NB4 (cell line): Measurements from ENCODE around the gene VAV3.

Experiments
- DNase-seq: peaks from one replicate; pipeline ENCODE4 v3.0.0; 2010; ENCODE audit warnings: low read depth
- H3K4me3 ChIP-seq: one replicate; pipeline ENCODE4 v1.5.1; 2011; ENCODE audit warnings: mild to moderate bottlenecking, low read depth, low read length, moderate library complexity
- MYC ChIP-seq: IDR thresholded peaks from 2 replicates; pipeline ENCODE4 v1.6.1; 2011; ENCODE audit warnings: low read depth, low read length
- POLR2A ChIP-seq: IDR thresholded peaks from 2 replicates; pipeline ENCODE4 v1.6.1; 2011; ENCODE audit warnings: mild to moderate bottlenecking; ENCODE audit not compliant: insufficient read length; ENCODE audit errors: extremely low read depth
- TF ChIP-seq, protein P1 (sequence below): IDR thresholded peaks from 2 replicates; pipeline ENCODE4 v1.6.1; 2011; ENCODE audit warnings: low read depth, low read length
- TF ChIP-seq, protein P2 (sequence below): IDR thresholded peaks from one replicate; pipeline ENCODE4 v1.5.1; 2012; ENCODE audit warnings: low read depth, low read length

Gene VAV3

DNA sequence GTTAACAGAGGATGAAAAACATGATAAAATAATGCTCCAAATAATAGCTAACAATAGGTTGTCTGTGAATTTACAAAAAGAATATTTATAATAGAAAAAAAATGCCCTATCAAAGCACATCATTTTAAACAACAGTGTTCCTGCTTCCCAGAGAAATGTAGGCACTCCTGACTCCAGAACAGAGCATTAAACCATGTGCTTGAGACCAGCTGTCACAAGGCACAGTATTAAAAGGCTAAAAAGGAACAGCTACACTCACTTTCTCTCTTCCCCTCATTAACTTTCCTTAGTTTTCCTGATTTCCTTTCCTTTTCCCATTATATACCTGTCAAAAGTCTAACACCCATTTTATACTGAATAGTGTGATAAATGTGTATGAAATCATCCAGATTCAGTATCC is 10.9 kb downstream of the VAV3 start:
- no peak for DNase-seq
- H3K4me3 ChIP-seq, result no peak overlapping the region
- TF ChIP-seq, protein P1, sequence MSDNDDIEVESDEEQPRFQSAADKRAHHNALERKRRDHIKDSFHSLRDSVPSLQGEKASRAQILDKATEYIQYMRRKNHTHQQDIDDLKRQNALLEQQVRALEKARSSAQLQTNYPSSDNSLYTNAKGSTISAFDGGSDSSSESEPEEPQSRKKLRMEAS, result no peak
- TF ChIP-seq POLR2A, result no peak
- TF ChIP-seq MYC, result no peak
- TF ChIP-seq, protein P2, sequence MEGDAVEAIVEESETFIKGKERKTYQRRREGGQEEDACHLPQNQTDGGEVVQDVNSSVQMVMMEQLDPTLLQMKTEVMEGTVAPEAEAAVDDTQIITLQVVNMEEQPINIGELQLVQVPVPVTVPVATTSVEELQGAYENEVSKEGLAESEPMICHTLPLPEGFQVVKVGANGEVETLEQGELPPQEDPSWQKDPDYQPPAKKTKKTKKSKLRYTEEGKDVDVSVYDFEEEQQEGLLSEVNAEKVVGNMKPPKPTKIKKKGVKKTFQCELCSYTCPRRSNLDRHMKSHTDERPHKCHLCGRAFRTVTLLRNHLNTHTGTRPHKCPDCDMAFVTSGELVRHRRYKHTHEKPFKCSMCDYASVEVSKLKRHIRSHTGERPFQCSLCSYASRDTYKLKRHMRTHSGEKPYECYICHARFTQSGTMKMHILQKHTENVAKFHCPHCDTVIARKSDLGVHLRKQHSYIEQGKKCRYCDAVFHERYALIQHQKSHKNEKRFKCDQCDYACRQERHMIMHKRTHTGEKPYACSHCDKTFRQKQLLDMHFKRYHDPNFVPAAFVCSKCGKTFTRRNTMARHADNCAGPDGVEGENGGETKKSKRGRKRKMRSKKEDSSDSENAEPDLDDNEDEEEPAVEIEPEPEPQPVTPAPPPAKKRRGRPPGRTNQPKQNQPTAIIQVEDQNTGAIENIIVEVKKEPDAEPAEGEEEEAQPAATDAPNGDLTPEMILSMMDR, result no peak

DNA sequence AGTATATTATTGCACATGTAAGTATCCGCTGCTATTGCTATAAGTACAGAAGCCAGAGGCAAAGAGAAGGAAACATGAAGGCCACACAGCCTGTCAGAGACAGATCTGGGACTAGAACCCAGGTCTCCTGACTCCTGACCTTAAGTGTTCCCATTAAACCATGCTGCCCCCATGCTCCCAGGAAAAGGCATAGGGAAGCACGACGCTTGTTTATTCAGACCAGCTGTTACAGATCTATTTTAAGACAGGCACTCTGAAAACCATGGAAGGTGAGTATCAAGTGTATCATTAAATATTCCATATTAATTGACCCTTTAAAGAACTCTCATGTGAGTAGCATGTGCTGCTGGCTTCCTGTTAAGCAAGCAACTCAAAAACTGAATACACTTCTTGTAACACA is 11.4 kb downstream of the VAV3 start:
- TF ChIP-seq POLR2A (no peak), MYC (no peak)
- TF ChIP-seq, protein P2, result no peak
- TF ChIP-seq, protein P1, result no peak
- H3K4me3 ChIP-seq, result no peak overlapping the region
- no peak for DNase-seq

DNA sequence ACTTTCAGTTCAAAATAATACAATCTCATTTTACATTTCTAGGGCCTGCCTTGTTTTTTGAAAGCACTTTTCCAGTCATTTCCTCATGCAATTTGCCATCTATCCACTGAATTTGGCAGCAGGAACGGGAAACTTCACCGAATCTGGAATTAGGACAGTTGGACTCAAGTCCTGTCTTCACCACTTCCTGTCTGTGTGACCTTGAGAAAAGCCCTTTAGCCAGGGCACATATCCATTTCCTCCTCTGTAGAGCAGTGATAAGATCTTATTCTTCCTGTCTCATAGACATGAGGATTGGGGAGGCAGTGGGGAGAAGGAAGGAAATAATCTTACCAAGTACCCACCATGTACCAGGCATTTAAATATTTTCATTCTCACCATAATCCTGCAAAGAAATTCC is 12.0 kb downstream of the VAV3 start:
- no peak overlapping the region for H3K4me3 ChIP-seq
- TF ChIP-seq, protein P1, result no peak
- TF ChIP-seq POLR2A (no peak), MYC (no peak)
- TF ChIP-seq, protein P2, result no peak
- peak; percentile 74 for DNase-seq

DNA sequence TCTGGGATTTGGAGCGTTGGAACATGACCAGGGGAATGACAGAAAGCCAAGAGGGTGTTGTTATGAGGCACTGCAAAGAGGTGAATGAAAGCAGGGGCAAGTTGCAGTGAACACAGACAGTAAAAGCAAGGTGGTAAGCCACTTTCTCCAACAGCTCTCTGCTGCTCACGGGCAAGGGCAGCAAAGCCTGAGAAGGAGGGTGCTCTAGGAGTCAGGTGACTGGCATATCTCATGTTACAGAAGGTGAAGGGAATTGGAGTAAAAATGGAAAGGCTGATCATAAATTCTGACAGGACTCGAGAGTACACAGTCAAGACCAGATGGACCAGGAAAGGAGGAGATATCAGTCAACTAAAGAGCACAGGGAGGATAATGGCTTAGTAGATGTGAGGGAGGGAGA is 14.5 kb downstream of the VAV3 start:
- H3K4me3 ChIP-seq, result no peak overlapping the region
- TF ChIP-seq, protein P2, result no peak
- TF ChIP-seq, protein P1, result no peak
- TF ChIP-seq POLR2A, result no peak
- TF ChIP-seq MYC, result no peak
- no peak for DNase-seq

DNA sequence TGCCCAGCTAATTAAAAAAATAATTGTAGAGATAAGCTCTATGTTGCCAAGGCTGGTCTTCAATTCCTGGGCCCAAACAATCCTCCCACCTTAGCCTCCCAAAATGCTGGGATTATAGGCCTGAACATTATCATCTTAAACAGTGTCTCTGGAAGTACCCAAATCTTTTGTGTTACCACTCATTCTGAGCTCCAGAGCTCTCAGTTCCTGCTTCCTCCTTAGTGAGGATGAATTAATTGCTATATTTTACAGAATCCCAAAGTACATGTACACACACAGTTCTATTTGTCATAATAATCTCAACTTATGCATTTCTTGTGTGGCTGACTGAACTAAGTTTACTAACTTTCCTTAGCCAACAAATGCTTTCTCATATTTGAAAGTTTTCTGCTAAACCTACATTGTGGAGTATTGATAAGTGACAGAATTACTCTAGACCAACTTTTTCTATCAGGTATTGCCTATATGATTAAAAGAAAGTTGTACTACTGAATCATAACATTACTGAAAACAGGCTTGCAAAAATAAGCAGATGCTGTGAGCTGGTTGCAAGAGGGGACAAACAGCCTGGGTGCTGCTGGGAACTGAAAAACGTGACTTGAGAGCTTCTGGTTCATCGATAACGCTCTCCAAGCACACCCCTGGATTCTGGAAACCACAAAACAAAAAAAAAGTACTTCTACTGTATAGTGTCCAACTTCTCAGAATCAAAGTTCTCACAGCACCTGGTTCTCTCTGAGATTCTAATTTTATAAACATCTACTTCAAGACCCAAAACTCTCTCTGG is 15.3 kb downstream of the VAV3 start:
- DNase-seq, result no peak
- H3K4me3 ChIP-seq, result no peak overlapping the region
- TF ChIP-seq POLR2A (no peak), MYC (no peak)
- TF ChIP-seq, protein P2, result no peak
- TF ChIP-seq, protein P1, result no peak

DNA sequence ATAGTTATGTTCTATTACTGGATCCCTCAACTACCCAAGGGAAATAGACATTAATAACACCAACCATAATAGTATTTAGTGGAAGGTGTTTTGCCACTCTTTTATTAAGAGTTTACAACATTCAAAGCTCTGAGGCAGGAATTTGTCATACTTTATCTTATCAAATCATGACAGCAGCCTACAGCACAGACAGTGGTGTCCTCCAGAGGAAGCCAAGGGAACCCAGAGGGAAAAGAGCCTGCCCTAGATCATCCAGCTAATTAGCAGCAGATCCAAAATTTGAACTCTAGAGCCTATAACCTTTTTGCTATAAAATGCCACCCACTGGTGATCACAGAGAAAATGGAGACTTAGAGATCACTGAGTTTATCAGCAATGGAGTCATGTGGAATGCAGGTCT is 18.2 kb downstream of the VAV3 start:
- no peak for TF ChIP-seq MYC
- no peak for TF ChIP-seq POLR2A
- TF ChIP-seq, protein P2, result no peak
- TF ChIP-seq, protein P1, result no peak
- no peak for DNase-seq
- H3K4me3 ChIP-seq, result no peak overlapping the region
